HEK293T (cell line): ENCODE data around the gene ZPR1.

Experiments
- BHLHE40 ChIP-seq: fragments of 450-650 bp; IDR thresholded peaks from 2 replicates; pipeline ENCODE4 v1.6.1; 2016; ENCODE audit warnings: mild to moderate bottlenecking, moderate library complexity, borderline replicate concordance
- CTBP1 ChIP-seq: fragments of 450-650 bp; IDR thresholded peaks from 2 replicates; pipeline ENCODE4 v1.6.1; 2016; ENCODE audit warnings: borderline replicate concordance
- ELF4 ChIP-seq: fragments of 450-650 bp; IDR thresholded peaks from 2 replicates; pipeline ENCODE4 v1.6.1; 2017; ENCODE audit warnings: antibody characterized with exemption
- FOXA1 ChIP-seq: fragments of 450-650 bp; IDR thresholded peaks from 2 replicates; pipeline ENCODE4 v1.6.1; 2016; ENCODE audit warnings: mild to moderate bottlenecking
- FOXM1 ChIP-seq: fragments of 450-650 bp; IDR thresholded peaks from 2 replicates; pipeline ENCODE4 v1.6.1; 2017; ENCODE audit warnings: mild to moderate bottlenecking, borderline replicate concordance
- HDGF ChIP-seq: fragments of 450-650 bp; IDR thresholded peaks from 2 replicates; pipeline ENCODE4 v1.6.1; 2017; ENCODE audit warnings: antibody characterized with exemption, borderline replicate concordance
- LEF1 ChIP-seq: fragments of 450-650 bp; IDR thresholded peaks from 2 replicates; pipeline ENCODE4 v1.6.1; 2017; ENCODE audit warnings: mild to moderate bottlenecking, borderline replicate concordance
- SP1 ChIP-seq: fragments of 450-650 bp; IDR thresholded peaks from 2 replicates; pipeline ENCODE4 v1.6.1; 2017
- SUZ12 ChIP-seq: fragments of 450-650 bp; IDR thresholded peaks from 2 replicates; pipeline ENCODE4 v1.6.1; 2016; ENCODE audit warnings: mild to moderate bottlenecking
- ZNF384 ChIP-seq: fragments of 450-650 bp; IDR thresholded peaks from 2 replicates; pipeline ENCODE4 v1.6.1; 2016

DNA sequence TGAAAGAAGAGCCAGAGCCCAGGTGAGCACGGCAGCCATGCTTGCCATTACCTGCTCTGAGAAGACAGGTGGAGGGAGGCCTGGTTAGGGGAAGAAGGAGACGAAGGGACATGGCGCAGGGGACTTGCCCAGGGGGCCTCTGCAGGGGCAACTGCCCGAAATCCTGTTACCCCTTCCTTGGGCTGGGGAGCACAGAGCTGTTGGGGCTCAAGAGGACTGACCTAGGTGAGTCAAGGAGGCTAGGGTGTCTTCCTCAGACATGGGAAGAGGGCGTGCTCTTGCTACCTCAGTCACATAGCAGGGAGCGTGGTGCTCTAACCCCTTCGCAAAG lies 4.0 kb upstream of the ZPR1 start, which contains the start of gene APOA5:
- TF ChIP-seq ZNF384, result no peak
- no peak for TF ChIP-seq FOXM1
- TF ChIP-seq BHLHE40, result no peak
- no peak for TF ChIP-seq SP1
- no peak for TF ChIP-seq HDGF
- TF ChIP-seq ELF4, result no peak
- no peak for TF ChIP-seq LEF1
- TF ChIP-seq SUZ12, result no peak
- TF ChIP-seq FOXA1, result no peak
- TF ChIP-seq CTBP1, result no peak
